Umbilical cord (tissue), 2 donors: Measurements from ENCODE around the gene SURF1. TPM values are rescaled to one million over a fixed set of nuclear protein-coding genes. Genes with fewer than 3 reads are reported as not detected.
"Not testable (repeated sequence)": the region's sequence is repeated elsewhere in the genome, so short reads cannot be mapped to it uniquely, and the experiment has no call there.

Experiments
- DNase-seq: peaks from one replicate; pipeline ENCODE4 v3.0.0-alpha.2; 2015; ENCODE audit warnings: low spot score
- total RNA-seq: library from RNA; depleted of rRNA; stranded (reverse); fragments of >200 nt; gene quantifications from one replicate; pipeline ENCODE4 v1.2.3, GENCODE V29; 2014; ENCODE audit warnings: low replicate concordance; ENCODE audit not compliant: insufficient read depth

SURF1 gene
- total RNA-seq, 1 donor from 2014 or later, result 2.2 TPM

DNA sequence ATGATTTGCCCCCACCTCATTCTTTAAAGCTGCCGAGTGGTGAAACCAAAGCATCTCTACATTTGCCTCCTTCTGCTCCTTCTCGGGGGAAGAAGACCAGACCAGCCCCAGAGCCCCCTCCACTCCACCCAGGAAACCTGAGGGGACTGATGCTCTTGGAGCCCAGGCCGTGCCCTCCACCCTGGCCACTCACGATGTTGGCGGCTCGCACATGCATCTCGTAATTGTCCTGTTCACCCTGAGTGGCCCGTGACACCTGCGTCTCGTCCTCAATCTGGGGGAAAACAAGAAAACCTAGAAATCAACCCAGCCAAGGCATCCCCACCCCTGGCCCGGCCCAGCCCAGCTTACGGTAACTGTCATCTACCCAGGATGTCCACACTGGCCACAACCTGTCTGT, 11.3 kb downstream of the SURF1 start:
- no peak for DNase-seq

DNA sequence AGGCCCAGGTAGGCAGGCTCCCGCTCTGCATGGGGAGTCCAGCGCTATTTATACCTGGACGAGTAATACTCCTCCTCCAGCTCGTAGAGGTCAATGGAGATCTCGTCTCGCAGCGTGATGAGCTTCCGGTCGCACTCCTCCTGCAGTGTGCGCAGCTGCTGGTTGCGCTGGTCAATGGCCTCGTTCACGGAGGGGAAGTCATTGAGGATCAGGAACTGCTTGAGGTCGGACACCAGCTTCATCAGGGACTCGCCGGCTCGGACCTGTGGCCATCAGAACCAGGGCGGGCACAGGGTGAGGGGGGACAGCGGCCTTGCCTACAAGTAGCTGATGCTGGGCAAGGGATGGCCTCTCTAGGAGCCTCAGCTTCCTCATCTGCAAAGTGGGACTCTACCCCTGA, 12.2 kb downstream of the SURF1 start:
- no peak for DNase-seq

DNA sequence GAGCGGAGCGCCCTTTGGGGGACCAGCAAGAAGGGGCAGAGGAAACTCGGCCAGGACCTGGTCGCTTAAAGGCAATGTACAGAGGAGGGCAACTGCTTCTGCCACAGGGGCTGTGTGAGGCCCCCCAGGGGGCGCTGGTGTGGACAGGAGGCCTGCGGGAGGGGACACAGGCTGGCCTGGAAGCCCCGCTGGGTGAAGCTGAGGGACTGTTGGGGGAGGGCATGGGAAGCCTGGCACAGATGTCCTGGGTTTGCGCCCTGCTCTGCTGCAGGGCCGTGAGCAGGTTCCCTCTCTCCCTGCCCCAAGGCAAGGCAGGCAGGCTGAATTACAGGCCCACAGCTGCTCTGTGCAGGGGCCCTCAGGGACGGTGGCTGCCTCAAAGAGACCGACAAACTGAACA, 13.7 kb downstream of the SURF1 start:
- DNase-seq, result no peak

DNA sequence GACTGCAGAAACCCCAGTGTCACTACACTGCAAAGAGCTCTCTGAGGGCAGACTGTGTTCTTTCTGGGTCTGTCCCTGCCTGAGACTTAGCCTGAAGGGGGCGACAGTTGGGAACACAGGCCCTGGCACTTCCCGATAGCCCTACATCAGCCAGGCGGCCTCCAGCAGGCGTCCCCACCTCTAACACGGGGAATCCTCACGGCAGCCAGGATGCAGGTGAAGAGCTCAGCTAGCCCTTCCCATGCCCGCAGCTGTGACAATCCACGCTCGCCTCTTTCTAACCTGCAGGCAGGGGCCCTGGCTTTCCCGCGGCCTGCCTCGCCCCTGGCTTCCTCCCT, 14.2 kb downstream of the SURF1 start:
- no peak for DNase-seq

DNA sequence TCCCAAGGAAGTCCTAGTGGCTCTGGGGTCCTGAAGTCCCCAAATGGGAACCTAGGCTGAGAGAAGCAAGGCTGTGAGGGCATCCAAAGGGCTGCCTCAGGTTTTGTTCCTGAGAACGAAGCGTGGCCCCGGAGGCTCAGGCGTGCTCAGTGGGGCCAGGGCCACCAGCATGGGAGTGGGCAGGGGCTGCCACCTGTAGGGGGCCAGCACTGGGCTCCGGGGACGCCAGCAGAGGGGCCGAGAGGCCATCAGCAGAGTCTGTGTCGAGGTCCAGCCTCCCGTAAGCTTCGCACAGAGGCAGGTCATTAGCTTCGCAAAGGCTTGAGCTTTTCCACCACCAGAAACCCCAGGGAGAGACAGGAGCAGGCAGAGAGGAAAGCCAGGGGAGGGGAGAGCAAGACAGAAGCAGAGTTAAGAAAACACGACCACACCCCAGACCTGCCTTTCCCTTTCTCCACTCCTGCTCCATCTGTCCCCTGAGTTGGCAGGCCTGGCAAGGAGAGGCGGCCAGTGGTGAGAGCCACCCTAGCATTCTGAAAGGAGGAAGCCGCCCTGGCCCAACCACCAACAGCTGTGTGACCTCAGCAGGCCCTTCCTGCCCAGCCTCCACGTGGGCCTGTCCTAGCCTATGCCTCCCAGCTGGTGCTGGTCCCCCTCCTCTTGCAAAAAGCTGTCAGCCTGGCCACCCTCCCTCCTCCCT, 14.8 kb downstream of the SURF1 start:
- no peak for DNase-seq

DNA sequence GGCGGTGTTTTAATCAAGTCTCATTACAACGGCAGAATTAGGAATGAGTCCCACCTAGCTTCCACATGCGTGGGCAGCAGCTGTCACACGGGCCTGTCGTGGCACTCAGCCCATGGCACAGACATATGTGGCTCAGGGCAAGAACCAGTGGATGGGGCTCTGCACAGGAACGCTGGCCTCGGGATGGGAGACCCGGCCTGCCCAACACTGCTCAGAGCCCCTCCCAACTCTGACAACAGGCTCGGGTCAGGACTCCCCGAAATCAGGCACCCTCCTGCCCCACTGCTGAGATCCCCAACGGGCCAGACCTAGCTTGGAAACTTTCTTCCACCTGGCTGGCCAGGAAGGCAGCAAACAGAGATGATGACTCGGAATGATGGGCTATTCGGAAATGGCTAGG, 15.4 kb downstream of the SURF1 start:
- DNase-seq, result no peak

DNA sequence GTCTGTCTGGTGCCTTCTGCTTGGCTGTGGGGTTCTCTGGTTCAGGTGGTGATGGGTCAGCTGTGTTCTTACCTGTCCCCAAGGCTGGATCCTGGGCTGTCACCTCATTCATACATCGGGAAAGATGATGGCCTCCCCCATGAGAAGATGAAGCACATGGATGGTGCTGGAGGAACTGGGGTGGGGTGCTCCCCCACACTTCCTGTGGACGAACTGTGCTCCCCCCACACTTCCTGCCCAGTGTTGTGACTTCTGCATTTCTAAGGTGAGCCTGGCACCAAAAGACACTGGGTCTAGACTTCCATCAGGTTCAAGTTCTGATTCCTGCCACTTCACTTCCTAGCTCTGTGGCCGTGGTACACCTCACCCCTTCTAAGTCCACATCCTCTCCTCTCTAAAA, 16.0 kb downstream of the SURF1 start:
- DNase-seq, result no peak

DNA sequence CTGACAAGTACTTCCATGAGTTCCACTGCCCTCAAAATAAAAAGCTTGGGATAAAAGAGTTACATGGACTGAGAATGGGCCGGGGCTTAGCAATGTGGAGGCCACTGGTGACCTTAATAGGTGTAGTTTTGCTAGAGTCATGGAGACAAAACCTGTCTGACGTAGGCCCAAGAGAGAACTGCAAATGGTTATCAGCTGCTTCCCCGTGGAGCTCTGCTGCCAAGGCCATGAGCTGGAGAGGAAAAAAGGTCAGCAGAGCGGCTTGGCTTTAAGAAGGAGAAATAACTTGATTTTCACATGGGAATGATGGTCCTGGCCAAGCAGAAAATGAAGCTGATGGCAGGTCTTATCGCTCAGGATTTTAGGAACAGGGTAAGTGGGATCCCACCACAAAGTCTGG, 16.6 kb downstream of the SURF1 start:
- no peak for DNase-seq

DNA sequence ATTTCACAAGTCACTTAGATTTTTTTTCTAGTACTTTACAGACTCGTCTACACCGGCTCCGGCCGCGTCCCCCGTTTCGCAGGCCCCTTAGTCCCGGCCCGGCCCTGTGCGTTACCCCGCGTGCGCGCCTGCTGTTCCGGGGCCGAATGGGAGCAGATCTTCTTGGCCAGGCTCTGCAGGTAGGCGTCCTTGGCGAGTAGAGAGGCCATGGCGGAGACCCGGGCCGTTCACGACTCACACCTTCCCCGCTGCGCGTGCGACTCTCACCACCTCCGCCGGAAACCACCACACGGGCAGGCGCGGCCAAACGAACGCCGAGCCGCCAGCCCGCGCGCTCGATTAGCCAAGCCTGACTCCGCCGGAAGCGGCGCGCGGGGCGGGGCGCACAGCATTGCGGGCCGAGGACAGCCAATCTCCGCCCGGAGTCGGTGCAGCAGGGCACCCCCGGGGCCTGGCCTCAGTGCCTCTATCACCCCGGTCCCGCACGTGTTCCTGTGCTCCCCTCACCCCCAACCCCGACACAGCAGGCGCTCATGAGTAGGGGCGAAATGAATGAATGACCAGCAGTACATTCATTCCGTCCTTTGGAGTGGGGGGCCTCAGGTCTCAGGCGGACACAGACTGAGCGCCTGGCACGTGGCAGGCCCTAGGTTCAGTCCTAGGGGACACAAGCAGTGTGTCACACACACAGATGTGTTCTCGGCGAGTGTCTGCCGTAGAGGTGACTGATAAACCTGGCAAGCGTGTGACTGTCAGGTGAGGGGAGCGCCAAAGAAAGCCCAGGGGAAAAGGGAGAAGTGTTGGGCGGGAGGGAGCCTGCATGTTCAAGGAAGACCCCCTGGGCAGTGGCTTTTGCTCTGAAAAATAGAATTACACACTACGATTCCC, 20.1 kb downstream of the SURF1 start, which contains the start of gene SURF6:
Gene SURF6 (minus strand): TSS at position 265 of the 888 bp plus-strand sequence. CDS start 56 bp downstream, at position 209.
- DNase-seq, result peak; percentile 92

DNA sequence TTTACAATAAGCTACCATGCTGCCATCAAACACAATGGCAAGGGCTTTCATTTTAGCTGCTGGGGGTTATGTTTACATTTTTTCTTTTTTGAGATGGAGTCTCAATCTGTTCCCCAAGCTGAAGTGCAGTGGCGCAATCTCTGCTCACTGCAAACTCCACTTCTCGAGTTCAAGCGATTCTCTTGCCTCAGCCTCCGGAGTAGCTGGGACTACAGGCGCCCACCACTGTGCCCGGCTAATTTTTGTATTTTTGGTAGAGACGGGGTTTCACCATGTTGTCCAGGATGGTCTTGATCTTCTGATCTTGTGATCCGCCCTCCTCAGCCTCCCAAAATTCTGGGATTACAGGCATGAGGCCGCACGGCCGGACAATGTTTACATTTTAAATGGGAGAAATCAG, 21.4 kb downstream of the SURF1 start:
- DNase-seq, result not testable (repeated sequence)

DNA sequence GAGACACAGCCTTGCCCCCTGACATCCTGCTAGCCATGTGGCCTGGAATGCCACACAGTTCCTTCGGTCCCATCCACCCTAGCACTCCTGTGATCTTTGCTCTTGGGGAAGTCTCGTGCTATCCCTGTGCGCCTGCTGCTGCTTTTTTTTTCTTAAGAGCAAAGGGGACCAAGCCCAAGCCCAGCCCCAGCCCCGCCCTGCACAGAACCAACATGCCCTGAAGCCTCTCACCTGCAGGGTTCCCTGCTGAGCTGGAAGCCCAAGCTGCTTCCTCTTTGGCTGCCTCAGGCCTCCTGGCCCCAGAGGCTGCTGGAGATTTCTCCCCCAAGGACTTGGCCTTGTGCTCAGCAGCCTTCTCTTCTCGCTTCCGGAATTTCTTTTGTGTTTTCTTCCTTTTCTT, 22.1 kb downstream of the SURF1 start:
- no peak for DNase-seq

DNA sequence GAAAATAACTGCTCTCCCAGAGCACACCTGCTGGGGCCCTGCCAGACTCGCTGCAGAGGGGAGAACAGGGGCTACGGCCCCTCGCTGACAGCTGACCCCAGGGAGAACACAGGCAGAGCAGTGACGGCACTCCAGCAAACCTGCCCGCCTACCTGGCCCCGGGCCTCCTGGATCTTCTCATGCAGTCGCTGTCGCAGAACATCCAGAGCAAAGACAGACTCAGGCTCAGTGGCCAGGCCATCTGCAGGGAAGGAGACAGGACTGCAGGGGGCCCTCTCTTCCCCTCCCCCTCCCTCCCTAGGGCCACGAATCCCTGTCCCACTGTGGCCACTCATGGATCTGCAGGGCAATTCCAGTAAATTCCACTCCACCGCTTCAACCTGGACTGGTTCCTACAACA, 22.7 kb downstream of the SURF1 start:
- DNase-seq, result no peak

DNA sequence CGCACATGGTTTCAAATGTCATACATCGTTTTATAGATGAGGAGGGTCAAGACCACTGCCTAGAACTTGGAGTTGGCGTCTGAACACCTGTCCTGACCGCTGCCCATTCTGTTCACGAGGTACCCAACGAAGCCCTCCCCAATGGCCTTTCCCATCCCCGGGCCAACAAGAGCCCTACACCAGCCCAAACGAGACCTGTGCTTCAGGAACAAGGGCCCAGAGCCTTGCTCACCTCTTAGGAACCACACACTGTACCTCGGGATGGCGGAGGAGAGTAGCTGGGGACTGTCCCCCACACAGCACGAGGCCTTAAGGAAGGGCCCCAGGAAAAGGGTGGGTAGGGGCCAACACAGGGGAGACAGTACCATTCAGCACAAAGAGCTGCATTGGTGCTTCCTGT, 23.3 kb downstream of the SURF1 start:
- no peak for DNase-seq

DNA sequence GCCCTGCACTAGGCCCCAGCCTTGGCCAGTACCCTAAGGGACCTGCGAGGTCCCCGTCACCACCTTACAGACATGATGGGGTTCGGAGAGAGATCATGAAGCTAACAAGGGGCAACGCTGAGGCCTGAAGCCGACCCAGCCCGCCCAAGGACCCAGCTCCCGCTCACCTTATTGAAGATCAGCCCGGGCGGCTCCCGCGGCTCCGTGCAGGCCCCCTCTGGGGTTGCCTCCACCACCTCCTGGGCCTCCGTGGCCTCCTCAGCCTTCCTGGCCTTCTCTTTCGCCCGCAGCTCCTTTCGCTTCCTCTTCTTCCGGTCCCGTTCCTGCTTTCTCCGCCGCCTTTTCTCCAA, 23.9 kb downstream of the SURF1 start:
- DNase-seq, result no peak

DNA sequence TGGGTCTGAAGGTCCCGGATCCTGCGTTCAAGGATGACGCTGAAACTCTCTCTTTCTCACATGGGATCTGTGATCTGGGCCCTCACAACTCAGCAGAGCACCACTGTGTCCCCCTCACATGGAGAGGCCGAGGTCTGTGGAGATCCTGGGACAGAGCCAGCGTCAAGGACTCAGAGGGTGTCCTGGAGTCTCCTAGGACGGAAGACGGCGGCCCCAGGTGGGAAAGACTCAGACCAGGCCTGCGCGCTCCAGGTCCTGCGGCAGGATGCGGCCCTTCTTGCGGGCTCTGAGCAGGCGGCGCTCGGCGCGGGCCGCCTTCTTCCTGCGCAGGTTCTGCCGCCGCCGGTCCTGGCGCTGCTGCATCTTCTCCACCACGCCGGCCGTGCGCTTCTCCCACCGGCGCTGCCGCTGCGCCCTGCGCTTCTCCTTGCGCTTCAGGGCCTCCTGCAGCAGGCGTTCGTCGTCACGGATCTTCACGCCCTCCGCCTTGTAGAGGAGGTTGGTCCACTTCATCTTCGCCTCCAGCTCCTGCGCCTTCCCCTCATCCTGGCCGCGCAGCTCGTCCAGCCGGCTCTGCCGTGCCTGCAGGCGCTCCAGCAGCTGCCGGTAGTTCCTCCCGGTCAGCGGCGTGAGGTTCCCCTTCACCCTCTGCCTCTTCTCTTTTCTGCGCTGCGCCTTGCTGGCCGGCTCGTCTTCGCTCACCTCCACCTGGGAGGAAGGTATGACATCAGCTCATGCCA, 24.5 kb downstream of the SURF1 start:
- DNase-seq, result no peak

DNA sequence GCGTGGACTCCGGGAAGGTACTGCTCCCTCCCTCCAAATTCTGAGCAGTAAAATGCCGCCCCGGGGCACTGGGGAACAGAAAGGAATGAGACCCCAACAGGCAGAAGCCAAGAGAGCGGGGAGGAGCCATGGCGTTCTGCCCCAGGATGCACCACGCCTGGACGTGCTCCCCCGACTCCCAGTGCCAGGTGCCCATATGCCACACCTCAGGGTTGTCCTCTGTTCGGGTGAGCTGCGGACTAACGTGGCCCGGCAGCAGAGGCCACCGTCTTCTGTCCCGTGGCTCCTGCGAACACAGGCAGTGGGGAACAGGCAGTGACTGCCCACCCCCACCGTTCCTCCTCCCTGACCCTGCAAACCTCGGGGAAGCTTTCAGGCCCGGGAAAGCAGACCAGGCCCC, 25.1 kb downstream of the SURF1 start:
- DNase-seq, result no peak

DNA sequence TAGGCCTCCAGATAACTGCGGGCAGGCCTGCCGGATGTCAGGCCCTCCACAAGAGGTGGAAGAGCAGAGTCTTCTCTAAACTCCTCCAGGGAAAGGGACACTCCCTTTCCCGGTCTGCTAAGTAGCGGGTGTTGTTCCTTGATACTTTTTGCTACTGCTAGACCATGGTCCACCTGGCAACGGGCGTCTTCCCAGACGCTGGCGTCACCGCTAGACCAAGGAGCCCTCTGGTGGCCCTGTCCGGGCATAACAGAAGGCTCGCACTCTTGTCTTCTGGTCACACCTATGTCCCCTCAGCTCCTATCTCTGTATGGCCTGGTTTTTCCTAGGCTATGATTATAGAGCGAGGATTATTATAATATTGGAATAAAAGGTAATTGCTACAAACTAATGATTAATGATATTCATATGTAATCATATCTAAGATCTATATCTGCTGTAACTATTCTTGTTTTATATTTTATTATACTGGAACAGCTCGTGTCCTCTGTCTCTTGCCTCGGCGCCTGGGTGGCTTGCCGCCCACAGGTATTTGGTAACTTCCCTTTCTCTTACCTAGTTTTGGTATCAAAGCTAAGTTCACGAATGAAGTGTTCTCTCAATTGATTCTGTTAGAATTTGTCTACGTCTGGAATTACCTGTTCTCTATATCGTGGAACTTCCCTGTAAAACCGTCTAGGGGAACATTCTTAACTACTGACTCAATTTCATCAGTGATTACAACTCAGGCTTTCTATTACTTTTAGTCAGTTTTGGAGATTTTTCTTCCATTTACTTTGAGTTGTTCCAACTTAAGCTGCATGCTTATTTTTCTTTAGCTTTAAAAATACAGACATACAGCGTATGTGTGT, 26.8 kb downstream of the SURF1 start:
- not testable (repeated sequence) for DNase-seq

DNA sequence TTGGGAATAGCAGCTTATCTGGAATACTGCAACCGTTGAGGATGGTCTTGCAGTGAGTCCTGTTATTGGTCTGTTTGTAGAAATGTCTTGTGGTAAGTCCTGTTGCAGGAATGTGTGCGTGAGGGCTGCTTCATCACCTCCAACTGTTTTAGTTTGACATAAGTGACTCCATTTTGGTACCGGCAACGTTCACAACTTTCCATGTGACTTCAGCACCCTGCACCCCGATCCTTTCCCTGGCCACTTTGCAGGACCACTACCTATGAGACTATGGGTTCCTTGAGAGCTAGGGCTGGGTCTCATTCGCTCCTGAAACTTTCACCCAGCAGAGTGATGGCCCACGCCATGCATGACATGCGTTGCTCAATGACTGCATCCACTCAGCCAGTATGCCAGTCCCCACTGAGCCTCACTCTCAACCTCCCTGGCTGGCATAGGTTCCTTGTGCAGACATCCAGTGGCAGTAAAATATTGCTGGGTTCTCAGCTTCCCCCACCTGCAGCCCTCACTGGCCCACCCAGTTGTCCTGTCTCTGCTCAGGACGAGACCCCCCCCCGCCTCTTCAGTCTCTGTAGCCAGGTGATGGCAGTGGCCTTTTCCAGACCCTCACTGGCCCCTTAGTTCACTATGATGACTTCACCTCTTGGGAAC, 28.3 kb downstream of the SURF1 start:
- DNase-seq, result no peak

DNA sequence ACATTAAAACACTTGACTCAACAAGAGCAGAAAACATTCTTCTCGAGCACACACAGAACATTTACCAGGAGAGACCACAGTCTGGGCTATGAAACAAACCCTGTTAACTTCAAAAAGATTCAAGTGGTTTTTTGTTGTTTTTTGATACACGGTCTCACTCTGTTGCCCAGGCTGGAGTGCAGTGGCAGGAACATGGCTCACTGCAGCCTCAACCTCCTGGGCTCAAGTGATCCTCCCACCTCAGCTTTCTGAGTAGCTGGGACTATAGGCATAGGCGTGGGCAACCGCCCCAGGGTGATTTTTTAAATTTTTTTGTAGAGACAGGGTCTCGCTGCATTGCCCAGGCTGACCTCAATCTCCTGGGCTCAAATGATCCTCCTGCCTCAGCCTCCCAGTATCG, 29.3 kb downstream of the SURF1 start:
- not testable (repeated sequence) for DNase-seq

DNA sequence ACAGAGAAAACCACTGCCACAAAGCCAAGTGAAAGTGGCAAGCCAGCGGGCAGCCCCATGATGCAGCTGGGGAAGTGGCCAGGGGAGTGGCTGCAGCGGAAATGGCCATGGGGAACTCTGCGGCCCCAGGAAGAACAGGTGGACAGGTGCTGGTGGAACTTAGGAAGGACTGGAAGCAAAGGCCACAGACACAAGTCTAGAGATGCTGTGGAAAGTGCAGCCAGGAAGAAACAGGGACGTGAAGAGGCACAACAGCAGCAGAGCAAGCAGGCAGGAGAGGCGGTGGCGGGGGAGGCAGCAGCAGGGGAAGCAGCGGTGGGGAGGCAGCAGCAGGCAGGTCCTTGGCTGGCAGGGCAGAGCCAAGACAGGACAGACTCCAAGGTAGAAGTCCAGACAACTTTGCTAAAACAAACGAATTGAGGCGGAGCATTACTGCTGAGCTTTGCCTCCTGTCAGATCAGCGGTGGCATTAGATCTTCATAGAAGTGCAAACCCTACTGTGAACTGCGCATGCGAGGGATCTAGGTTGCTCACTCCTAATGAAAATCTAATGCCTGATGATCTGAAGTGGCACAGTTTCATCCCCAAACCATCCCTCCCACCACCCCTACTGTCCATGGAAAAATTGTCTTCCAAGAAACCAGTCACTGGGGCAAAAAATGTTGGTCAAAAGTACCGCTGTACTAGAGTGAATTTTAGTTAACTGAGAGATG, 32.1 kb downstream of the SURF1 start:
- DNase-seq, result no peak
